PC-3 (cell line): ENCODE results near the gene CEP83. TPM values are rescaled to one million over a fixed set of nuclear protein-coding genes. Genes with fewer than 3 reads are reported as not detected.

Source experiments
- ATAC-seq: fragments of 200-7000 bp; cut with Tn5 transposase; 2 replicates; pipeline ENCODE4 v1.9.1; 2020; ENCODE audit warnings: mild to moderate bottlenecking, moderate library complexity
- BruUV-seq: library from RNA; stranded (reverse); fragments of 400-500 nt; replicated peaks from 2 replicates; lab custom pipeline; 2021; lab: Mats Ljungman, UMichigan
- CTCF ChIA-PET: fragments of 300-600 bp; sonication (Branson Sonifier 250); formaldehyde crosslinking; loops from one replicate; lab custom pipeline; 2022; ENCODE audit warnings: antibody characterized with exemption; lab: Charles Lee
- POLR2A ChIA-PET: fragments of 300-600 bp; sonication (Branson Sonifier 250); formaldehyde crosslinking; loops from one replicate; lab custom pipeline; 2022; ENCODE audit warnings: antibody characterized with exemption; ENCODE audit not compliant: unreplicated experiment; lab: Charles Lee
- DNase-seq: peaks from one replicate; pipeline ENCODE4 v3.0.0-alpha.2; 2015
- H2AFZ ChIP-seq: fragments of 300-600 bp; sonication (generic); 2 replicates; pipeline ENCODE4 v1.6.0; 2016; ENCODE audit warnings: antibody characterized with exemption, low read length
- H3F3A ChIP-seq: fragments of 300-600 bp; sonication (generic); one replicate; pipeline ENCODE4 v1.6.0; 2017; ENCODE audit warnings: antibody characterized with exemption, low read length, control low read depth, mild to moderate bottlenecking; ENCODE audit not compliant: unreplicated experiment
- H3K27ac ChIP-seq: fragments of 300-600 bp; sonication (generic); 2 replicates; pipeline ENCODE4 v1.5.1; 2016; ENCODE audit warnings: mild to moderate bottlenecking, low read length
- H3K27me3 ChIP-seq: fragments of 300-600 bp; sonication (generic); 2 replicates; pipeline ENCODE4 v1.6.1; 2016; ENCODE audit warnings: low read length, mixed read lengths
- H3K36me3 ChIP-seq: fragments of 300-600 bp; sonication (generic); 2 replicates; pipeline ENCODE4 v1.6.1; 2016; ENCODE audit warnings: low read depth, mixed run types, low read length, mixed read lengths
- H3K4me1 ChIP-seq: fragments of 300-600 bp; sonication (generic); 2 replicates; pipeline ENCODE4 v1.5.1; 2016; ENCODE audit warnings: low read length; ENCODE audit not compliant: insufficient read depth
- H3K4me2 ChIP-seq: fragments of 300-600 bp; sonication (generic); 2 replicates; pipeline ENCODE4 v1.6.0; 2016; ENCODE audit warnings: low read length
- H3K4me3 ChIP-seq: fragments of 300-600 bp; sonication (generic); 2 replicates; pipeline ENCODE4 v1.5.1; 2016; ENCODE audit warnings: mild to moderate bottlenecking, low read length, mixed read lengths
- H3K79me2 ChIP-seq: fragments of 300-600 bp; sonication (generic); 2 replicates; pipeline ENCODE4 v1.6.1; 2017; ENCODE audit warnings: low read length, mixed read lengths
- H3K9ac ChIP-seq: fragments of 300-600 bp; sonication (generic); 2 replicates; pipeline ENCODE4 v1.6.0; 2016; ENCODE audit warnings: mild to moderate bottlenecking, low read length
- H3K9me2 ChIP-seq: fragments of 300-600 bp; sonication (generic); replicated peaks from 2 replicates; pipeline ENCODE4 v1.6.1; 2016; ENCODE audit warnings: mixed run types, low read length, mixed read lengths
- H3K9me3 ChIP-seq: fragments of 300-600 bp; sonication (generic); 2 replicates; pipeline ENCODE4 v1.6.1; 2016; ENCODE audit warnings: low read length, mixed read lengths
- H4K20me1 ChIP-seq: fragments of 300-600 bp; sonication (generic); 2 replicates; pipeline ENCODE4 v1.6.1; 2016; ENCODE audit warnings: low read length, mixed read lengths
- CTCF ChIP-seq: fragments of 300-600 bp; sonication (generic); conservative IDR thresholded peaks from 2 replicates; pipeline ENCODE4 v1.5.1; 2017; ENCODE audit warnings: antibody characterized with exemption, low read depth, mild to moderate bottlenecking, low read length
- EZH2 ChIP-seq: fragments of 300-600 bp; sonication (generic); IDR thresholded peaks from one replicate; pipeline ENCODE4 v1.6.1; 2017; ENCODE audit warnings: antibody characterized with exemption, mild to moderate bottlenecking, low read length; ENCODE audit not compliant: unreplicated experiment
- EZH2phosphoT487 ChIP-seq: fragments of 300-600 bp; sonication (generic); IDR thresholded peaks from 2 replicates; pipeline ENCODE4 v1.6.1; 2018; ENCODE audit warnings: mild to moderate bottlenecking, antibody characterized with exemption, low read length, borderline replicate concordance
- intact Hi-C: fragments of 100-400 bp; cut with micrococcal nuclease; formaldehyde crosslinking; loops from 2 replicates; pipeline ENCODE4 v1.9.0; 2023
- total RNA-seq: library from RNA; depleted of rRNA; stranded (reverse); fragments of >200 nt; gene quantifications from 2 replicates; pipeline ENCODE4 v1.2.3, GENCODE V29; 2014

Gene CEP83
- total RNA-seq, 1 experiment from 2014 or later: 11.8 TPM

GRCh38 chr12:94495445-94496115 lies 35.9 kb upstream of the CEP83 start:
- Histone ChIP-seq H3K9me2 (no peaks in the 10 kb centered on the region), H3K9me3 (no peaks in the 10 kb centered on the region), H4K20me1 (no peaks in the 10 kb centered on the region), H3K79me2 (no peaks in the 10 kb centered on the region), H3K4me1 (no peaks in the 10 kb centered on the region), H3K4me3 (no peak overlapping the region), H2AFZ (no peak overlapping the region), H3K27ac (no peak overlapping the region), H3K27me3 (0 out of 2 replicates have a peak, but pooled peaks cover 11% of the 10 kb centered on the region), H3K4me2 (no peak overlapping the region), H3K36me3 (no peaks in the 10 kb centered on the region), H3K9ac (no peak overlapping the region), H3F3A (no peaks in the 10 kb centered on the region)
- DNase-seq: no peak
- CTCF ChIA-PET: no interaction called here
- no peak for ATAC-seq
- TF ChIP-seq EZH2phosphoT487: no peak
- no peak for TF ChIP-seq CTCF
- no peak for TF ChIP-seq EZH2
- intact Hi-C loops: no loop called here
- POLR2A ChIA-PET: no interaction called here
- no TSS peak for BruUV-seq

- Histone ChIP-seq H3K4me2 (no peak overlapping the region), H3F3A (no peaks in the 10 kb centered on the region), H3K36me3 (no peaks in the 10 kb centered on the region), H3K27me3 (0 out of 2 replicates have a peak, but pooled peaks cover 11% of the 10 kb centered on the region), H3K4me1 (no peaks in the 10 kb centered on the region), H3K27ac (no peak overlapping the region), H3K9me3 (no peaks in the 10 kb centered on the region), H3K9me2 (no peaks in the 10 kb centered on the region), H2AFZ (no peak overlapping the region), H3K79me2 (no peaks in the 10 kb centered on the region), H3K9ac (no peak overlapping the region), H4K20me1 (no peaks in the 10 kb centered on the region), H3K4me3 (no peak overlapping the region)
- ChIA-PET POLR2A (no interaction called here), CTCF (no interaction called here)
- ATAC-seq: no peak
- BruUV-seq: no TSS peak
- DNase-seq: no peak
- TF ChIP-seq EZH2phosphoT487 (no peak), CTCF (no peak), EZH2 (no peak)
- intact Hi-C loops: no loop called here
Measured at GRCh38 chr12:94491489-94491888, 31.8 kb upstream of the CEP83 start.

- H3K9me3 ChIP-seq: no peaks in the 10 kb centered on the region
- intact Hi-C loops: no loop called here
- H3K4me3 ChIP-seq: no peak overlapping the region
- TF ChIP-seq CTCF: no peak
- TF ChIP-seq EZH2: no peak
- TF ChIP-seq EZH2phosphoT487: no peak
- ChIA-PET CTCF (no interaction called here), POLR2A (no interaction called here)
- H3K9me2 ChIP-seq: no peaks in the 10 kb centered on the region
- no peak overlapping the region for H3K27ac ChIP-seq
- no peak overlapping the region for H3K4me2 ChIP-seq
- no peak overlapping the region for H2AFZ ChIP-seq
- H3K9ac ChIP-seq: no peak overlapping the region
- ATAC-seq (no peak), DNase-seq (no peak)
- H3K36me3 ChIP-seq: no peaks in the 10 kb centered on the region
- H3K79me2 ChIP-seq: no peaks in the 10 kb centered on the region
- BruUV-seq: no TSS peak
- H3K27me3 ChIP-seq: 0 out of 2 replicates have a peak, but pooled peaks cover 11% of the 10 kb centered on the region
- H3F3A ChIP-seq: no peaks in the 10 kb centered on the region
- H4K20me1 ChIP-seq: no peaks in the 10 kb centered on the region
- no peaks in the 10 kb centered on the region for H3K4me1 ChIP-seq
Measured at GRCh38 chr12:94488463-94488862, 28.8 kb upstream of the CEP83 start.
